H1 (cell line): ENCODE measurements around the gene TLE3. TPM values are rescaled to one million over a fixed set of nuclear protein-coding genes. Genes with fewer than 3 reads are reported as not detected.
A peak's percentile ranks its signal among the peaks of the same experiment; 100 is the strongest.

Experiments
- CTCF ChIA-PET: fragments of 300-600 bp; sonication (Branson Sonifier 250); formaldehyde crosslinking; loops from one replicate; lab custom pipeline; 2021; ENCODE audit not compliant: partially characterized antibody; lab: Charles Lee
- POLR2A ChIA-PET: fragments of 300-600 bp; sonication (Branson Sonifier 250); formaldehyde crosslinking; loops from one replicate; lab custom pipeline; 2021; ENCODE audit warnings: inconsistent platforms; ENCODE audit not compliant: partially characterized antibody; lab: Charles Lee
- DNase-seq, 2 experiments: peaks; one replicate each; pipeline versions ENCODE4 v3.0.0 to v3.0.0-alpha.2; 2010 to 2022; ENCODE audit warnings: low spot score in 2 of 2, low read depth in 1 of 2, mixed read lengths in 1 of 2
- FAIRE-seq: peaks from 2 replicates; lab custom pipeline; 2011; peaks lifted over from hg19 to GRCh38; lab: Jason Lieb, UNC
- H2AFZ ChIP-seq: 2 replicates; pipeline ENCODE4 v1.8.1; 2012; ENCODE audit warnings: low read length, inconsistent platforms
- H2AK5ac ChIP-seq: 2 replicates; pipeline ENCODE4 v1.6.1; 2013; ENCODE audit warnings: low read depth, low read length
- H2BK120ac ChIP-seq: replicated peaks from 2 replicates; pipeline ENCODE3; 2013; ENCODE audit warnings: low read depth, low read length, inconsistent platforms
- H2BK12ac ChIP-seq: 2 replicates; pipeline ENCODE4 v1.6.1; 2013; ENCODE audit warnings: low read depth, low read length
- H2BK15ac ChIP-seq: 2 replicates; pipeline ENCODE4 v1.6.1; 2013; ENCODE audit warnings: low read length
- H2BK20ac ChIP-seq: 2 replicates; pipeline ENCODE4 v1.6.1; 2013; ENCODE audit warnings: low read length
- H2BK5ac ChIP-seq: 2 replicates; pipeline ENCODE4 v1.6.1; 2013; ENCODE audit warnings: low read depth, low read length
- H3K14ac ChIP-seq: 2 replicates; pipeline ENCODE4 v1.6.1; 2013; ENCODE audit warnings: inconsistent platforms; ENCODE audit not compliant: insufficient read length
- H3K18ac ChIP-seq: 2 replicates; pipeline ENCODE4 v1.6.1; 2013; ENCODE audit warnings: low read length; ENCODE audit errors: extremely low read depth
- H3K23ac ChIP-seq: 2 replicates; pipeline ENCODE4 v1.6.1; 2013; ENCODE audit warnings: inconsistent platforms; ENCODE audit not compliant: insufficient read length
- H3K23me2 ChIP-seq: 2 replicates; pipeline ENCODE4 v1.6.1; 2013; ENCODE audit warnings: low read depth, low read length
- H3K27ac ChIP-seq: 2 replicates; pipeline ENCODE4 v1.6.1; 2011; ENCODE audit warnings: low read depth, low read length, inconsistent platforms
- H3K27me3 ChIP-seq, 4 experiments: replicated peaks in 1 of 4; 1 replicate in 1 of 4; 2 replicates in 3 of 4; pipeline versions ENCODE4 v1.6.1 to v1.8.1; 2011 to 2013; ENCODE audit warnings: low read length in 3 of 4, mild to moderate bottlenecking in 3 of 4, inconsistent platforms in 2 of 4, mixed read lengths in 2 of 4, moderate library complexity in 1 of 4; ENCODE audit not compliant: control insufficient read depth in 3 of 4, insufficient read depth in 3 of 4; ENCODE audit errors: extremely low read depth in 1 of 4
- H3K36me3 ChIP-seq, 4 experiments: 2 replicates each; pipeline versions ENCODE4 v1.6.1 to v1.8.1; 2011 to 2013; ENCODE audit warnings: mild to moderate bottlenecking in 4 of 4, low read length in 3 of 4, moderate library complexity in 2 of 4, control low read depth in 1 of 4, inconsistent platforms in 1 of 4; ENCODE audit not compliant: insufficient read depth in 4 of 4, control insufficient read depth in 2 of 4
- H3K4ac ChIP-seq: replicated peaks from 2 replicates; pipeline ENCODE3; 2013; ENCODE audit warnings: low read length, low read depth, mixed read lengths, inconsistent platforms; ENCODE audit not compliant: insufficient read length
- H3K4me1 ChIP-seq, 4 experiments: replicated peaks in 1 of 4; 1 replicate in 1 of 4; 2 replicates in 3 of 4; pipeline versions ENCODE4 v1.6.1 to v1.8.1; 2011 to 2013; ENCODE audit warnings: low read length in 3 of 4, inconsistent platforms in 2 of 4, mixed read lengths in 1 of 4; ENCODE audit not compliant: insufficient read depth in 4 of 4, control insufficient read depth in 3 of 4
- H3K4me2 ChIP-seq, 2 experiments: 2 replicates each; pipeline versions ENCODE4 v1.6.1 to v1.8.1; 2011 to 2013; ENCODE audit warnings: low read depth in 2 of 2, low read length in 2 of 2, control low read depth in 1 of 2, inconsistent platforms in 1 of 2, mild to moderate bottlenecking in 1 of 2; ENCODE audit not compliant: insufficient read depth in 1 of 2
- H3K4me3 ChIP-seq, 4 experiments: fragments of 200-600, 300-600 bp in 1 of 4; sonication (generic), shearing (Covaris generic), sonication (Bioruptor Twin) in 1 of 4; 2 replicates each; pipeline versions ENCODE4 v1.5.1 to v1.8.1; 2011 to 2016; ENCODE audit warnings: low read length in 4 of 4, low read depth in 3 of 4, control low read depth in 2 of 4, inconsistent platforms in 2 of 4, mild to moderate bottlenecking in 2 of 4, mixed read lengths in 1 of 4, moderate library complexity in 1 of 4; ENCODE audit not compliant: insufficient read depth in 2 of 4; ENCODE audit errors: extremely low read depth in 1 of 4
- H3K56ac ChIP-seq: replicated peaks from 2 replicates; pipeline ENCODE3; 2013; ENCODE audit warnings: low read depth, mild to moderate bottlenecking, mixed read lengths, low read length, inconsistent platforms; ENCODE audit not compliant: insufficient read length
- H3K79me1 ChIP-seq: 2 replicates; pipeline ENCODE4 v1.6.1; 2013; ENCODE audit warnings: low read depth, low read length, control low read depth
- H3K79me2 ChIP-seq, 2 experiments: 2 replicates each; pipeline versions ENCODE4 v1.6.1 to v1.8.1; 2012 to 2013; ENCODE audit warnings: low read length in 2 of 2, mild to moderate bottlenecking in 2 of 2, inconsistent platforms in 1 of 2; ENCODE audit not compliant: insufficient read depth in 2 of 2, control insufficient read depth in 1 of 2
- H3K9ac ChIP-seq, 4 experiments: replicated peaks in 1 of 4; 1 replicate in 1 of 4; 2 replicates in 3 of 4; pipeline versions ENCODE4 v1.6.1 to v1.8.1; 2011 to 2013; ENCODE audit warnings: low read depth in 3 of 4, low read length in 3 of 4, control low read depth in 2 of 4, mild to moderate bottlenecking in 2 of 4, moderate library complexity in 2 of 4, inconsistent platforms in 1 of 4; ENCODE audit errors: extremely low read depth in 1 of 4
- H3K9me3 ChIP-seq, 2 experiments: 2 replicates each; pipeline versions ENCODE4 v1.6.1 to v1.8.1; 2012 to 2013; ENCODE audit warnings: mild to moderate bottlenecking in 2 of 2, moderate library complexity in 2 of 2, control low read depth in 1 of 2, inconsistent platforms in 1 of 2, low read depth in 1 of 2, low read length in 1 of 2, mixed read lengths in 1 of 2; ENCODE audit not compliant: insufficient read depth in 2 of 2
- H4K20me1 ChIP-seq, 2 experiments: replicated peaks in 1 of 2; 2 replicates each; pipeline versions ENCODE3 to v1.8.1; 2011 to 2013; ENCODE audit warnings: inconsistent platforms in 2 of 2, low read length in 2 of 2, mild to moderate bottlenecking in 1 of 2; ENCODE audit not compliant: insufficient read depth in 2 of 2, control insufficient read depth in 1 of 2
- H4K5ac ChIP-seq: 2 replicates; pipeline ENCODE4 v1.6.1; 2013; ENCODE audit warnings: low read length, low read depth, mixed read lengths, inconsistent platforms; ENCODE audit not compliant: insufficient read length
- H4K8ac ChIP-seq: 2 replicates; pipeline ENCODE4 v1.8.0; 2013; ENCODE audit warnings: mild to moderate bottlenecking, moderate library complexity, low read length, inconsistent platforms; ENCODE audit not compliant: insufficient read depth; ENCODE audit errors: extremely low read depth
- H4K91ac ChIP-seq: replicated peaks from 2 replicates; pipeline ENCODE3; 2013; ENCODE audit warnings: low read length, mixed read lengths, inconsistent platforms; ENCODE audit not compliant: insufficient read length
- CREB1 ChIP-seq: IDR thresholded peaks from 2 replicates; pipeline ENCODE4 v1.6.1; 2012; ENCODE audit warnings: inconsistent platforms
- EGR1 ChIP-seq: IDR thresholded peaks from 2 replicates; pipeline ENCODE4 v1.6.1; 2011; ENCODE audit warnings: low read depth, low read length, borderline replicate concordance
- KDM4A ChIP-seq: IDR thresholded peaks from one replicate; pipeline ENCODE4 v1.7.1; 2012; ENCODE audit warnings: low read depth, mild to moderate bottlenecking, moderate library complexity, low read length, inconsistent platforms; ENCODE audit not compliant: severe bottlenecking
- POLR2A ChIP-seq, 2 experiments: IDR thresholded peaks; 1 replicate in 1 of 2; 2 replicates in 1 of 2; pipeline ENCODE4 v1.6.1; 2011; ENCODE audit warnings: low read depth in 2 of 2, low read length in 2 of 2, mild to moderate bottlenecking in 2 of 2; ENCODE audit errors: control extremely low read depth in 1 of 2
- POLR2AphosphoS5 ChIP-seq: IDR thresholded peaks from 2 replicates; pipeline ENCODE4 v1.6.1; 2011; ENCODE audit warnings: low read depth, low read length
- SIN3A ChIP-seq, 2 experiments: IDR thresholded peaks in 1 of 2; conservative IDR thresholded peaks in 1 of 2; 2 replicates each; pipeline ENCODE4 v1.6.1; 2011 to 2012; ENCODE audit warnings: low read length in 2 of 2, improper control_type of control experiment in 1 of 2, low read depth in 1 of 2, mild to moderate bottlenecking in 1 of 2
- SIX5 ChIP-seq: IDR thresholded peaks from 2 replicates; pipeline ENCODE4 v1.6.1; 2011; ENCODE audit warnings: mild to moderate bottlenecking, low read depth, low read length
- TAF7 ChIP-seq: optimal IDR thresholded peaks from 2 replicates; pipeline ENCODE3; 2011; ENCODE audit warnings: low read depth, mild to moderate bottlenecking, inconsistent platforms, low read length, moderate library complexity, borderline replicate concordance
- TBP ChIP-seq: IDR thresholded peaks from 2 replicates; pipeline ENCODE4 v1.6.1; 2011; ENCODE audit warnings: low read depth, low read length, improper control_type of control experiment
- WGBS, 2 experiments: shearing (Covaris generic) in 1 of 2; methylation state at CpG; one replicate each; pipeline versions ENCODE4 v1.1.6 to v1.1.7; 2013 to 2015; ENCODE audit warnings: low lambda C conversion rate in 2 of 2, mixed read lengths in 2 of 2, inconsistent platforms in 1 of 2, low coverage in 1 of 2, missing lambda C conversion rate in 1 of 2; ENCODE audit not compliant: insufficient replicate concordance in 2 of 2, insufficient coverage in 1 of 2, insufficient read length in 1 of 2; ENCODE audit errors: extremely low coverage in 1 of 2, missing lambda C conversion rate in 1 of 2; 5-methylcytosine and 5-hydroxymethylcytosine counted together
- polyA plus RNA-seq, 7 experiments: library from polyadenylated mRNA; depleted of rRNA in 3 of 7; stranded (reverse) in 5 of 7; unstranded in 2 of 7; fragments of >200 nt in 5 of 7; fragments of 200-250 nt in 2 of 7; gene quantifications; 1 replicate in 5 of 7; 2 replicates in 1 of 7; 4 replicates in 1 of 7; pipeline versions ENCODE4 v1.2.1 to v1.2.3, GENCODE V29; 2011 to 2013; ENCODE audit warnings: missing spikeins in 2 of 7, mixed read lengths in 2 of 7
- total RNA-seq: library from RNA; stranded (reverse); fragmentation: NEBNext Ultra II Directional; extraction: Animal tissue kit (Norgen Biotek cat#: 25700); gene quantifications from 2 replicates; pipeline ENCODE4 v1.2.1, GENCODE V29; 2021

Gene TLE3
- total and polyA plus RNA-seq, 2 of the 8 experiments (the other 6 are each of a cell fraction or from before 2014, with no cell fraction given), result 25.1 to 61.2 TPM

DNA sequence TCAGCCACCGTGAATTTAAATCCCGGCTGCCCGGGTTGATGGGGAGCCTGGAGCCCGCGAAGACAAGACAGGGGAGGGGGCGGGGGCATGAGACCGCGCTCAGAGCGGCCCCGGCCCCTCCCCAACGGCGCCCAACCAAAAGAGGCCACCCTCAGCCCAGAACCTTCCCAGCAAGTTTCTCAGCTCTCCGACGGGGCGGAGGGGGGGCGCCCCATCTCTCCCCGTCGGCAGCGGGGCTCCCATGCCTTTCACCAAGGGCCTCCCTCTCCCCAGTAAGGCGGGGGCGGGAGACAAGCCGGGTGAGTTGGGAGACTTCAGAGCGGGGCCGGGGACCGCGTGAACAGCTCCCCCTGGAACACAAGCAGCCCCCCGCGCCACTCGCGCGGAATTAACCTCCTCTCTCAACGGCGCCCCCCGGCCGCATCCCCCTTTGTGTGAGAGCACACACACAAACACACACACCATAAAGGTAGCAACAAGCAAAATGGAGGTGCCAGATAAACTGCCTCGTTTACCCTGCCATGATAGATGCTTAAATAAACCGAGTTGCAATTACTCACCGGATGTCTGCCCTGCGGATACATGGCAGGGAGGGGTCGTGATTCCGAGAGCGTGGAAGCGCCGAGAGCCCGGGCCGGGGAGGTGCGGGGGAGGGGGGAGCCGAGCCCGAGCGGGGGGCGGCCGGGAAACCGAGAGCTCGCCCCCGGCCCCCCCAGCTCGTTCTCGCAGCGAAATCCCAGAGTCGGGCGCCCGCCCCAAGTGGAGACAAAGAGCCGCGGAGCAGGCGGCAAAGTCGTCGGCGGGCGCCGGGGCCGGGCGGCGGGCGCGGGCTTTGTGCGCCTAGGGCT lies 1.3 kb downstream of the TLE3 start:
- 1% methylated on average over 33 of the region's 75 CpGs; no CpG with 5 or more reads in 1 of the 2 experiments for WGBS, 2 experiments

More for the DNA sequence above, 1.3 kb downstream of the TLE3 start:
- peaks cover 17 to 36% (median 23%) of the 10 kb centered on the region in 4 experiments for H3K4me1 ChIP-seq
- no peak for DNase-seq
- peak overlapping the region; percentile 50; the same call in 1 of the 2 replicates for H2BK12ac ChIP-seq
- peak overlapping the region; percentile 92 for H4K8ac ChIP-seq
- peaks cover 6 to 43% of the 10 kb centered on the region in 2 experiments for H3K79me2 ChIP-seq
- peak overlapping the region; percentile 76 to 97 (median 82) for H3K9ac ChIP-seq
- no peak overlapping the region for H2BK120ac ChIP-seq
- peak overlapping the region; percentile 86 to 99 for H3K4me2 ChIP-seq
- peak overlapping the region; percentile 87 to 99 (median 96) for H3K4me3 ChIP-seq
- H3K23me2 ChIP-seq, result peaks cover 34% of the 10 kb centered on the region; the same call in 1 of the 2 replicates
- H4K20me1 ChIP-seq, result peaks cover 16 to 22% of the 10 kb centered on the region in 2 experiments
- H4K5ac ChIP-seq, result peak overlapping the region; percentile 24
- H3K4ac ChIP-seq, result no peak overlapping the region
- H3K23ac ChIP-seq, result no peak overlapping the region
- H3K56ac ChIP-seq, result peak overlapping the region; percentile 5
- CTCF ChIA-PET, result interaction anchor here (0.8 to 2.8 kb wide), 5 partner anchors 13 to 387 kb away, joined by 3 to 7 read pairs (median 4); no protein-coding TSS in a partner anchor
- peak overlapping the region; percentile 73 for H3K27ac ChIP-seq
- H2BK15ac ChIP-seq, result no peak overlapping the region
- H3K36me3 ChIP-seq, result peaks cover 0 to 23% (median 4%) of the 10 kb centered on the region in 4 experiments; a peak in 3 of 8 replicates
- peak overlapping the region; percentile 97 for H3K18ac ChIP-seq
- no peak overlapping the region for H2AK5ac ChIP-seq
- H3K9me3 ChIP-seq, result no peaks in the 10 kb centered on the region
- H4K91ac ChIP-seq, result peak overlapping the region; percentile 56
- H3K27me3 ChIP-seq, result peaks cover 0 to 10% (median 7%) of the 10 kb centered on the region in 4 experiments; a peak in 5 of 7 replicates
- POLR2A ChIA-PET, result interaction anchor here (0.7 to 12.8 kb wide), 14 partner anchors 7 to 316 kb away, joined by 3 to 151 read pairs (median 5); no protein-coding TSS in a partner anchor
- no peak overlapping the region for H3K14ac ChIP-seq
- no peak overlapping the region for H2AFZ ChIP-seq
- no peak overlapping the region for H2BK20ac ChIP-seq
- H2BK5ac ChIP-seq, result peak overlapping the region; percentile 66; the same call in 1 of the 2 replicates
- no peak for TF ChIP-seq SIX5
- peak; percentile 69; the same call in 1 of the 2 replicates for TF ChIP-seq EGR1
- TF ChIP-seq SIN3A (conservative IDR thresholded peaks at IDR 0.05 in 1 of 2, IDR thresholded peaks at IDR 0.05 in 1 of 2; ENCODE audit: low read depth in 1 of 2, low read length in 2 of 2), result peak in 1 of 2 experiments; percentile 9; a peak in 1 of 4 replicates
- TF ChIP-seq POLR2A (IDR thresholded peaks at IDR 0.05; ENCODE audit: control extremely low read depth in 1 of 2, low read depth in 2 of 2, low read length in 2 of 2), result peak in 1 of 2 experiments; percentile 3; a peak in 1 of 3 replicates
- 0 out of 2 replicates have a peak, but pooled peaks have one; percentile 31 for TF ChIP-seq POLR2AphosphoS5
- TF ChIP-seq KDM4A, result peak; percentile 2
- TF ChIP-seq CREB1, result no peak
- TF ChIP-seq TBP, result peak; percentile 15; the same call in 1 of the 2 replicates
- peak; percentile 12 for TF ChIP-seq TAF7
- FAIRE-seq, result no peak
- H3K79me1 ChIP-seq, result peaks cover 6% of the 10 kb centered on the region; the same call in 1 of the 2 replicates
